ENCODE measurements around the gene NDFIP2. TPM values are rescaled to one million over a fixed set of nuclear protein-coding genes. Genes with fewer than 3 reads are reported as not detected.

Gene NDFIP2
- total RNA-seq, 8 experiments from 2014 or later: 19.0 to 54.9 (median 27.1) TPM

GRCh38 chr13:79503473-79504017 lies 22.6 kb downstream of the NDFIP2 start:
- H3K4me3 ChIP-seq: no peak overlapping the region
- no peak overlapping the region for H3K27ac ChIP-seq
- no peak for ATAC-seq (replicated peaks in 6 of 8)
- in situ Hi-C loops (cut with MboI; ENCODE audit: low pct_unique_long_range_greater_than_20kb in 2 of 9, low sequenced_read_pairs in 9 of 9, unreplicated experiment in 9 of 9): no loop called here
- H3K4me1 ChIP-seq (replicated peaks in 1 of 2): peaks cover 0 to 2% of the 10 kb centered on the region in 2 donors

DNA sequence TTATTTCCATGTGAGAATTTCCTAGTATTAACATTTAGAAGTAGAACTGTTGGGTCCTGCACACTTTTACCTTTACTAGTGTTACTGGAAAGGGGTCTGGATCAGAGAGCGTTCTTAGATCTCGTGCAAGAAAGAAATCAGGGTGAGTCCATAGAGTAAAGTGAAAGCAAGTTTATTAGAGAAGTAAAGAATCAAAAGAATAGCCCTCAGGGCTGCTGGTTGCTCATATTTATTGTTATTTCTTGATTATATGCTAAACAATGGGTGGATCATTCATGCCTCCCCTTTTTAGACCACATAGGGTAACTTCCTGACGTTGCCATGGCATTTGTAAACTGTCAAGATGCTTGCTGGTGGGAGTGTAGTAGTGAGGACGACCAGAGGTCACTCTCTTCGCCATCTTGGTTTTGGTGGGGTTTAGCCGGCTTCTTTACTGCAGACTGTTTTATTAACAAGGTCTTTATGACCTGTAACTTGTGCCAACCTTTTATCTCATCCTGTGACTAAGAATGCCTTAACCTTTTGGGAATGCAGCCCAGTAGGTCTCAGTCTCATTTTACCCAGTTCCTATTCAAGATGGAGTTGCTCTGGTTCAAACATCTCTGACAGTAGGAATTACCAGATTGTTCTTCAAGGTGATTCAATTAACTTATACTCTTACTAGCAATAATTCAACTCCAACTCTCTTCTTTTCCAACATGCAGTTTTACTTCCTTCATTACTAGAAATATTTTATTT lies 27.4 kb downstream of the NDFIP2 start:
- ATAC-seq (replicated peaks in 6 of 8): peak in 2 of 8 experiments; percentile 39 to 53
- Histone ChIP-seq H3K27ac (no peak overlapping the region), H3K4me3 (no peak overlapping the region), H3K4me1 (replicated peaks in 1 of 2) (peaks cover 0 to 2% of the 10 kb centered on the region in 2 donors)
- in situ Hi-C loops (cut with MboI; ENCODE audit: low pct_unique_long_range_greater_than_20kb in 2 of 9, low sequenced_read_pairs in 9 of 9, unreplicated experiment in 9 of 9): no loop called here
- 73 to 96% (median 90%) methylated on average over 4 to 6 of the region's 6 CpGs; no CpG with 5 or more reads in 2 of the 10 experiments for WGBS, 10 experiments

DNA sequence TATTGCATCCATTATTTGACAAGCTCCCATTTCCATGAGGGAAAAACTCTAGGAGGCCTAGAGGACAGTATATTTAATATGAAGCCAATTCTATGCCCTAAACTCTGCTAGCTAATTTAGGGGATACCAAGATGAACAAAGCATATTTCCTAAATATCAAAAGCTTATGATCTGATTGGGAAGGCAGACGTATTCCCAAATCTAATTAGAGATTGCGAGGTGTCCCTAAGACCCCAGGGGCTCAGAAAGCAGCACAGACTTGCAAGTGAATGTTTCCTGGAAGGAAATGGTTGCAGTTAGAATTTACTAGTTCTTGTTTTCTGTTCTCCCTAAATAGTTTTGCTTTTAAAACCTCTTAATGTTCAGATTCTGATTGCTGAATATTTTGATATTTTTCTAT lies 30.7 kb downstream of the NDFIP2 start:
- in situ Hi-C loops (cut with MboI; ENCODE audit: low pct_unique_long_range_greater_than_20kb in 2 of 9, low sequenced_read_pairs in 9 of 9, unreplicated experiment in 9 of 9): no loop called here
- H3K27ac ChIP-seq: no peak overlapping the region
- H3K4me1 ChIP-seq (replicated peaks in 1 of 2): peaks cover 0 to 2% of the 10 kb centered on the region in 2 donors
- no peak overlapping the region for H3K4me3 ChIP-seq
- ATAC-seq (replicated peaks in 6 of 8): no peak
- 67 to 100% (median 100%) methylated on average over 1 to 2 of the region's 2 CpGs; no CpG with 5 or more reads in 4 of the 10 experiments for WGBS, 10 experiments

- in situ Hi-C loops (cut with MboI; ENCODE audit: low pct_unique_long_range_greater_than_20kb in 2 of 9, low sequenced_read_pairs in 9 of 9, unreplicated experiment in 9 of 9): no loop called here
- H3K4me1 ChIP-seq (replicated peaks in 1 of 2): peaks cover 0 to 2% of the 10 kb centered on the region in 2 donors
- ATAC-seq (replicated peaks in 6 of 8): no peak
- no peak overlapping the region for H3K4me3 ChIP-seq
- no peak overlapping the region for H3K27ac ChIP-seq
Measured at GRCh38 chr13:79512950-79513349, 32.0 kb downstream of the NDFIP2 start.

DNA sequence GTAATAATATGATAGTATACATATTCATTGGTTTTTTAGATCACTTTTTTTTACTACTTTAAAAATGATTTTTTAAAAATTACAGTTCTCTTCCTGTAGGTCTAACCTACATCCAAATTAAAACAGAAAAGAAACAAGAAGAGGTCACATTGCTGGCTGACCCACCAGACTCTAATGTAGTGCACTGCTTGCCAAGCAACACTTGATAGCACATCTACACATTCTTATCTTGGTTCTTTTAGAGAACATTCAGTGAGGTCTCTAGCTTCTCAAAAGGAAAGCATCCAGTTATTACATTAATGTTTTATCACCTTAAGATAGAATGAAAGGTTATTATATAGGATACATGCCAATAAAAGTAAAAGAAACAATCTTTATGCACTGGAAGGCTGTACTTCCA lies 35.6 kb downstream of the NDFIP2 start:
- no peak for ATAC-seq (replicated peaks in 6 of 8)
- Histone ChIP-seq H3K4me1 (replicated peaks in 1 of 2) (no peaks in the 10 kb centered on the region), H3K27ac (no peak overlapping the region), H3K4me3 (no peak overlapping the region)
- in situ Hi-C loops (cut with MboI; ENCODE audit: low pct_unique_long_range_greater_than_20kb in 2 of 9, low sequenced_read_pairs in 9 of 9, unreplicated experiment in 9 of 9): no loop called here

DNA sequence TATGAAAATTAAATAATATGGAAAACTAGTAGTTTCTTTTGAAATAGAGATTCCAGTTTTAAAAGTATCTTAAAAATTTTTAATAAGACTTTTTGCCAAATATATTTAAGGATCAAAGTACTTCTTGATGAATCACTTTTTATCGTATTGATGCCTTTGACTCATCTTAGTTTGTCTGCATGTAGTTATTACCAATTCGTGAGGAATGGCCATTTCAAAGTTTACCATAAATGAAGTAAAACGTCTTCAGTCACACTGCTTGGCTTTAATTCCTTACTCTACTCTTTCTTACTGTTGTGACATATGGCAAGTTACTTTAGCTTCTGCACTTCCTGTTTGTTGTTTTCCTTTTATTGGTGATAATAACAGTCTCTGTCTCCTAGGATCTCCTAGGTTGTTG lies 38.3 kb downstream of the NDFIP2 start:
- in situ Hi-C loops (cut with MboI; ENCODE audit: low pct_unique_long_range_greater_than_20kb in 2 of 9, low sequenced_read_pairs in 9 of 9, unreplicated experiment in 9 of 9): no loop called here
- ATAC-seq (replicated peaks in 6 of 8): peak in 2 of 8 experiments; percentile 41 to 70
- Histone ChIP-seq H3K27ac (no peak overlapping the region), H3K4me3 (no peak overlapping the region), H3K4me1 (replicated peaks in 1 of 2) (no peaks in the 10 kb centered on the region)
- WGBS, 10 experiments: 3 to 100% (median 81%) methylated on average over 1 to 3 of the region's 3 CpGs

GRCh38 chr13:79522583-79522982 lies 41.6 kb downstream of the NDFIP2 start:
- ATAC-seq (replicated peaks in 6 of 8): peak in 1 of 8 experiments; percentile 33
- in situ Hi-C loops (cut with MboI; ENCODE audit: low pct_unique_long_range_greater_than_20kb in 2 of 9, low sequenced_read_pairs in 9 of 9, unreplicated experiment in 9 of 9): no loop called here
- no peaks in the 10 kb centered on the region for H3K4me1 ChIP-seq (replicated peaks in 1 of 2)
- no peak overlapping the region for H3K27ac ChIP-seq
- H3K4me3 ChIP-seq: no peak overlapping the region

DNA sequence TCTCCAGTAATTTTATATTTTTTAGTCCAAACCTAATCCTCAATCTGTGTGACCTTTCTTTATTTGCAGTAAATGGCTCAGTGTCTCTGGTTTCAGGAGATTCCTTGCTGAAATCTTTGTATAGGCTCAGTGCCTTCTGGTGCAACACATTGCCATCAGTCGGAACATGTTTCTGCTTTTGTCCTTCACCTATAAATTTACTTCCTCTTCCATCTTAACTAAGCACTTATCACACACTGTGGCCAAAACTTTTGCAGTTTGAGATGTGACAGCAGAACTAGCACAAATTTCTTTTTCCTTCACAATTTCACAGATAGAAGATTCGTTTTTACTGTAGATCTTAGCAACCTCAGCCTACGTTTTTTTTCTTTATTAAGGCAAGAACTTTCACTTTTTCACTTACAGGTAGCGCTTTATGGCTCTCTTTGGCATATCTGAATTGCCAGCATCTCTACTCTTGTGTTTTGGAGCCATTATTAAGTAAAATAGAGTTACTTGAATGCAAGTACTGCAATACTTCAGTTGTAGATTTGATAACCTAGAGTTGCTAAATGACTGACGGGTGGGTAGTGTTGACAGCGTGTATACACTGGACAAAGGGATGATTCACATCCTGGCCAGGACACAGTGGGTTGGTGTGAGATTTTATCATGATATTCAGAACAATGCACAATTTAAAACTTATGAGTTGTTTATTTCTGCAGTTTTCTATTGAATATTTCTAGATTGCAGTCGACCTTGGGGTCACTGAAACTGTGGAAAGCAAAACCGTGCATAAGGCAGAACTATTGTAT lies 44.3 kb downstream of the NDFIP2 start:
- H3K4me1 ChIP-seq (replicated peaks in 1 of 2): no peaks in the 10 kb centered on the region
- no peak overlapping the region for H3K27ac ChIP-seq
- in situ Hi-C loops (cut with MboI; ENCODE audit: low pct_unique_long_range_greater_than_20kb in 2 of 9, low sequenced_read_pairs in 9 of 9, unreplicated experiment in 9 of 9): loop anchor here in 3 of 9 experiments (25.0 kb wide), 2 partner anchors 88 to 1388 kb away; no protein-coding TSS in a partner anchor
- no peak overlapping the region for H3K4me3 ChIP-seq
- peak in 2 of 8 experiments; percentile 71 to 75 for ATAC-seq (replicated peaks in 6 of 8)
- WGBS, 10 experiments: 40 to 94% (median 80%) methylated on average over 3 to 8 of the region's 8 CpGs

DNA sequence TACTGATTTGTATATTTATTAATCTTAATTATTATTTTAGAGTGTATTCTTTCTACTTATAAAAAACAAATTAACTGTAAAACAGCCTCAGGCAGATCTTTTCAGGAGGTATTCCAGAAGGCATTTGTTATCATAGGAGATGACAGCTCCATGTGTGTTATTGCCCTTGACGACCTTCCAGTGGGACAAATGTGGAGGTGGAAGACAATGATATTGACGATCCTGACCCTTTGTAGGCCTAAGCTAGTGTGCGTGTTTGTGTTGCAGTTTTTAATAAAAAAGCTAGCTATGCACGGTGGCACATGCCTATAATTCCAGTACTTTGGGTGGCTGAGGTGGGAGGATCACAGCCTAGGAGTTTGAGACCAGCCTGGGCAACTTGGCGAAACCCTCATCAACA lies 46.7 kb downstream of the NDFIP2 start:
- no peak for ATAC-seq (replicated peaks in 6 of 8)
- in situ Hi-C loops (cut with MboI; ENCODE audit: low pct_unique_long_range_greater_than_20kb in 2 of 9, low sequenced_read_pairs in 9 of 9, unreplicated experiment in 9 of 9): loop anchor here in 3 of 9 experiments (25.0 kb wide), 2 partner anchors 90 to 1390 kb away; no protein-coding TSS in a partner anchor
- H3K4me1 ChIP-seq (replicated peaks in 1 of 2): no peaks in the 10 kb centered on the region
- no peak overlapping the region for H3K27ac ChIP-seq
- WGBS, 10 experiments: 60 to 100% (median 77%) methylated on average over 1 to 5 of the region's 5 CpGs; no CpG with 5 or more reads in 3 of the 10 experiments
- no peak overlapping the region for H3K4me3 ChIP-seq

GRCh38 chr13:79528356-79528755 lies 47.4 kb downstream of the NDFIP2 start:
- in situ Hi-C loops (cut with MboI; ENCODE audit: low pct_unique_long_range_greater_than_20kb in 2 of 9, low sequenced_read_pairs in 9 of 9, unreplicated experiment in 9 of 9): loop anchor here in 3 of 9 experiments (25.0 kb wide), 2 partner anchors 91 to 1391 kb away; no protein-coding TSS in a partner anchor
- ATAC-seq (replicated peaks in 6 of 8): no peak
- Histone ChIP-seq H3K4me3 (no peak overlapping the region), H3K4me1 (replicated peaks in 1 of 2) (no peaks in the 10 kb centered on the region), H3K27ac (no peak overlapping the region)
- WGBS, 10 experiments: 80 to 100% (median 95%) methylated on average over 3 to 4 of the region's 4 CpGs; no CpG with 5 or more reads in 3 of the 10 experiments

GRCh38 chr13:79528759-79529191 lies 47.8 kb downstream of the NDFIP2 start:
- Histone ChIP-seq H3K4me1 (replicated peaks in 1 of 2) (no peaks in the 10 kb centered on the region), H3K4me3 (no peak overlapping the region), H3K27ac (no peak overlapping the region)
- WGBS, 10 experiments: 86 to 100% (median 100%) methylated on average over 1 to 2 of the region's 2 CpGs; no CpG with 5 or more reads in 1 of the 10 experiments
- in situ Hi-C loops (cut with MboI; ENCODE audit: low pct_unique_long_range_greater_than_20kb in 2 of 9, low sequenced_read_pairs in 9 of 9, unreplicated experiment in 9 of 9): loop anchor here in 3 of 9 experiments (25.0 kb wide), 2 partner anchors 91 to 1391 kb away; no protein-coding TSS in a partner anchor
- no peak for ATAC-seq (replicated peaks in 6 of 8)

DNA sequence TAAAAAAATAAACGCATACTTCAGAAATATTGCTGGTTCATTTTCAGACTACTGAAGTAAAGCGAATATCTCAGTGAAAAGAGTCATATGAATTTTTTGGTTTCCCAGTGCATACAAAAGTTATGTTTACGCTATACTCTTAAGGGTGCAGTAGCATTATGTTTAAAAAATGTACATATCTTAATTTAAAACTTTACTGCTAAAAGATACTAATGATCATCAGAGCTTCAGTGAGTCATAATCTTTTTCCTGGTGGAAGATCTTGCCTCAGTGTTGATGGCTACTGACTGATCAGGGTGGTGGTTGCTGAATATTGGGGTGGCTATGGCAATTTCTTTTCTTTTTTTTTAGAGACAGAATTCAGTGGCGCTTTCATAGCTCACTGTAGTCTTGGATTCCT lies 48.9 kb downstream of the NDFIP2 start:
- WGBS, 10 experiments: 13 to 100% (median 95%) methylated on average over 2 to 4 of the region's 4 CpGs
- no peaks in the 10 kb centered on the region for H3K4me1 ChIP-seq (replicated peaks in 1 of 2)
- peak in 3 of 8 experiments; percentile 35 to 52 (median 51) for ATAC-seq (replicated peaks in 6 of 8)
- no peak overlapping the region for H3K27ac ChIP-seq
- in situ Hi-C loops (cut with MboI; ENCODE audit: low pct_unique_long_range_greater_than_20kb in 2 of 9, low sequenced_read_pairs in 9 of 9, unreplicated experiment in 9 of 9): loop anchor here in 4 of 9 experiments (10.0 to 25.0 kb wide), 3 partner anchors 93 to 1393 kb away; no protein-coding TSS in a partner anchor
- H3K4me3 ChIP-seq: no peak overlapping the region

DNA sequence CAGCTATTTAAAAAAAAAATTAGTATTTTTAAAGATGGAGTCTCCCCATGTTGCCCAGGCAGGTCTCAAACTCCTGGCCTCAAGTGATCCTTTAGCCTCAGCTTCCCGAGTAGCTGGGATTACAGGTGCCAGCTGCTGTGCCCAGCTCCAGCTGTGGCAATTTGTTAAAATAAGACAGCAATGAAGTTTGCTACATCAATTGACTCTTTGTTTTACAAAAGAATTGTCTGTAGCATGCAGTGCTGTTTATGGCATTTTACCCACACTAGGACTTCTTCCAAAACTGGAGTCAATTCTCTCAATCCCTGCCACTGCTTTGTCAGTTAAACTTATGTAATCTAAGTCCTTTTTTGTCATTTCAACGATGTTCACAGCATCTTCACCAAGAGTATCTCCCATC lies 49.3 kb downstream of the NDFIP2 start:
- Histone ChIP-seq H3K27ac (no peak overlapping the region), H3K4me3 (no peak overlapping the region), H3K4me1 (replicated peaks in 1 of 2) (no peaks in the 10 kb centered on the region)
- WGBS, 10 experiments: 20 to 100% (median 67%) methylated on average over 1 to 2 of the region's 2 CpGs; no CpG with 5 or more reads in 2 of the 10 experiments
- in situ Hi-C loops (cut with MboI; ENCODE audit: low pct_unique_long_range_greater_than_20kb in 2 of 9, low sequenced_read_pairs in 9 of 9, unreplicated experiment in 9 of 9): loop anchor here in 4 of 9 experiments (10.0 to 25.0 kb wide), 3 partner anchors 93 to 1393 kb away; no protein-coding TSS in a partner anchor
- no peak for ATAC-seq (replicated peaks in 6 of 8)

All from motor neuron (in vitro differentiated cells).